ENCODE results near the gene TRPM3.

Gene TRPM3

GRCh38 chr9:70880535-70880934 is 240.9 kb downstream of the TRPM3 start:
- Histone ChIP-seq H3K27me3 (ENCODE audit: insufficient read depth, poor library complexity, severe bottlenecking) (no peaks in the 10 kb centered on the region), H3K27ac (replicated peaks) (no peak overlapping the region), H3K4me3 (replicated peaks; ENCODE audit: insufficient read depth, low read length) (no peak overlapping the region)
- no peak for TF ChIP-seq POLR2AphosphoS5 (IDR thresholded peaks at IDR 0.05; ENCODE audit: low read depth)
- no peak for TF ChIP-seq SPI1 (IDR thresholded peaks at IDR 0.05; ENCODE audit: borderline replicate concordance, low read depth)
- TF ChIP-seq, protein P1, sequence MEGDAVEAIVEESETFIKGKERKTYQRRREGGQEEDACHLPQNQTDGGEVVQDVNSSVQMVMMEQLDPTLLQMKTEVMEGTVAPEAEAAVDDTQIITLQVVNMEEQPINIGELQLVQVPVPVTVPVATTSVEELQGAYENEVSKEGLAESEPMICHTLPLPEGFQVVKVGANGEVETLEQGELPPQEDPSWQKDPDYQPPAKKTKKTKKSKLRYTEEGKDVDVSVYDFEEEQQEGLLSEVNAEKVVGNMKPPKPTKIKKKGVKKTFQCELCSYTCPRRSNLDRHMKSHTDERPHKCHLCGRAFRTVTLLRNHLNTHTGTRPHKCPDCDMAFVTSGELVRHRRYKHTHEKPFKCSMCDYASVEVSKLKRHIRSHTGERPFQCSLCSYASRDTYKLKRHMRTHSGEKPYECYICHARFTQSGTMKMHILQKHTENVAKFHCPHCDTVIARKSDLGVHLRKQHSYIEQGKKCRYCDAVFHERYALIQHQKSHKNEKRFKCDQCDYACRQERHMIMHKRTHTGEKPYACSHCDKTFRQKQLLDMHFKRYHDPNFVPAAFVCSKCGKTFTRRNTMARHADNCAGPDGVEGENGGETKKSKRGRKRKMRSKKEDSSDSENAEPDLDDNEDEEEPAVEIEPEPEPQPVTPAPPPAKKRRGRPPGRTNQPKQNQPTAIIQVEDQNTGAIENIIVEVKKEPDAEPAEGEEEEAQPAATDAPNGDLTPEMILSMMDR (IDR thresholded peaks at IDR 0.05; ENCODE audit: insufficient read depth, low read length) = no peak
- TF ChIP-seq REST (IDR thresholded peaks at IDR 0.05; ENCODE audit: insufficient replicate concordance, low read depth) = no peak
- TF ChIP-seq GABPA (IDR thresholded peaks at IDR 0.05; ENCODE audit: low read depth) = no peak
- no peak for DNase-seq (ENCODE audit: low read depth in 1 of 2, low spot score in 1 of 2)

GRCh38 chr9:70878576-70878975 is 242.8 kb downstream of the TRPM3 start:
- Histone ChIP-seq H3K27ac (replicated peaks) (no peak overlapping the region), H3K27me3 (ENCODE audit: insufficient read depth, poor library complexity, severe bottlenecking) (no peaks in the 10 kb centered on the region), H3K4me3 (replicated peaks; ENCODE audit: insufficient read depth, low read length) (no peak overlapping the region)
- TF ChIP-seq GABPA (IDR thresholded peaks at IDR 0.05; ENCODE audit: low read depth) = no peak
- no peak for DNase-seq (ENCODE audit: low read depth in 1 of 2, low spot score in 1 of 2)

GRCh38 chr9:70874451-70874850 is 247.0 kb downstream of the TRPM3 start:
- Histone ChIP-seq H3K27ac (replicated peaks) (no peak overlapping the region), H3K27me3 (ENCODE audit: insufficient read depth, poor library complexity, severe bottlenecking) (no peaks in the 10 kb centered on the region), H3K4me3 (replicated peaks; ENCODE audit: insufficient read depth, low read length) (no peak overlapping the region)
- DNase-seq (ENCODE audit: low read depth in 1 of 2, low spot score in 1 of 2) = no peak
- no peak for TF ChIP-seq POLR2AphosphoS5 (IDR thresholded peaks at IDR 0.05; ENCODE audit: low read depth)
- TF ChIP-seq, protein P1 (IDR thresholded peaks at IDR 0.05; ENCODE audit: insufficient read depth, low read length) = no peak
- no peak for TF ChIP-seq REST (IDR thresholded peaks at IDR 0.05; ENCODE audit: insufficient replicate concordance, low read depth)
- no peak for TF ChIP-seq GABPA (IDR thresholded peaks at IDR 0.05; ENCODE audit: low read depth)
- no peak for TF ChIP-seq SPI1 (IDR thresholded peaks at IDR 0.05; ENCODE audit: borderline replicate concordance, low read depth)

GRCh38 chr9:70873506-70873905 is 247.9 kb downstream of the TRPM3 start:
- TF ChIP-seq POLR2AphosphoS5 (IDR thresholded peaks at IDR 0.05; ENCODE audit: low read depth) (no peak), SPI1 (IDR thresholded peaks at IDR 0.05; ENCODE audit: borderline replicate concordance, low read depth) (no peak), REST (IDR thresholded peaks at IDR 0.05; ENCODE audit: insufficient replicate concordance, low read depth) (no peak), GABPA (IDR thresholded peaks at IDR 0.05; ENCODE audit: low read depth) (no peak)
- TF ChIP-seq, protein P1 (IDR thresholded peaks at IDR 0.05; ENCODE audit: insufficient read depth, low read length) = no peak
- Histone ChIP-seq H3K27ac (replicated peaks) (no peak overlapping the region), H3K27me3 (ENCODE audit: insufficient read depth, poor library complexity, severe bottlenecking) (no peaks in the 10 kb centered on the region), H3K4me3 (replicated peaks; ENCODE audit: insufficient read depth, low read length) (no peak overlapping the region)
- DNase-seq (ENCODE audit: low read depth in 1 of 2, low spot score in 1 of 2) = no peak
